PC-3 (cell line): ENCODE measurements around the gene MGAT4B. TPM values are rescaled to one million over a fixed set of nuclear protein-coding genes. Genes with fewer than 3 reads are reported as not detected.
A peak's percentile ranks its signal among the peaks of the same experiment; 100 is the strongest.

Experiments used
- ATAC-seq: fragments of 200-7000 bp; cut with Tn5 transposase; 2 replicates; pipeline ENCODE4 v1.9.1; 2020; ENCODE audit warnings: mild to moderate bottlenecking, moderate library complexity
- BruUV-seq: library from RNA; stranded (reverse); fragments of 400-500 nt; replicated peaks from 2 replicates; lab custom pipeline; 2021; lab: Mats Ljungman, UMichigan
- CTCF ChIA-PET: fragments of 300-600 bp; sonication (Branson Sonifier 250); formaldehyde crosslinking; loops from one replicate; lab custom pipeline; 2022; ENCODE audit warnings: antibody characterized with exemption; lab: Charles Lee
- POLR2A ChIA-PET: fragments of 300-600 bp; sonication (Branson Sonifier 250); formaldehyde crosslinking; loops from one replicate; lab custom pipeline; 2022; ENCODE audit warnings: antibody characterized with exemption; ENCODE audit not compliant: unreplicated experiment; lab: Charles Lee
- DNase-seq: peaks from one replicate; pipeline ENCODE4 v3.0.0-alpha.2; 2015
- H2AFZ ChIP-seq: fragments of 300-600 bp; sonication (generic); 2 replicates; pipeline ENCODE4 v1.6.0; 2016; ENCODE audit warnings: antibody characterized with exemption, low read length
- H3F3A ChIP-seq: fragments of 300-600 bp; sonication (generic); one replicate; pipeline ENCODE4 v1.6.0; 2017; ENCODE audit warnings: antibody characterized with exemption, low read length, control low read depth, mild to moderate bottlenecking; ENCODE audit not compliant: unreplicated experiment
- H3K27ac ChIP-seq: fragments of 300-600 bp; sonication (generic); 2 replicates; pipeline ENCODE4 v1.5.1; 2016; ENCODE audit warnings: mild to moderate bottlenecking, low read length
- H3K27me3 ChIP-seq: fragments of 300-600 bp; sonication (generic); 2 replicates; pipeline ENCODE4 v1.6.1; 2016; ENCODE audit warnings: low read length, mixed read lengths
- H3K36me3 ChIP-seq: fragments of 300-600 bp; sonication (generic); 2 replicates; pipeline ENCODE4 v1.6.1; 2016; ENCODE audit warnings: low read depth, mixed run types, low read length, mixed read lengths
- H3K4me1 ChIP-seq: fragments of 300-600 bp; sonication (generic); 2 replicates; pipeline ENCODE4 v1.5.1; 2016; ENCODE audit warnings: low read length; ENCODE audit not compliant: insufficient read depth
- H3K4me2 ChIP-seq: fragments of 300-600 bp; sonication (generic); 2 replicates; pipeline ENCODE4 v1.6.0; 2016; ENCODE audit warnings: low read length
- H3K4me3 ChIP-seq: fragments of 300-600 bp; sonication (generic); 2 replicates; pipeline ENCODE4 v1.5.1; 2016; ENCODE audit warnings: mild to moderate bottlenecking, low read length, mixed read lengths
- H3K79me2 ChIP-seq: fragments of 300-600 bp; sonication (generic); 2 replicates; pipeline ENCODE4 v1.6.1; 2017; ENCODE audit warnings: low read length, mixed read lengths
- H3K9ac ChIP-seq: fragments of 300-600 bp; sonication (generic); 2 replicates; pipeline ENCODE4 v1.6.0; 2016; ENCODE audit warnings: mild to moderate bottlenecking, low read length
- H3K9me2 ChIP-seq: fragments of 300-600 bp; sonication (generic); replicated peaks from 2 replicates; pipeline ENCODE4 v1.6.1; 2016; ENCODE audit warnings: mixed run types, low read length, mixed read lengths
- H3K9me3 ChIP-seq: fragments of 300-600 bp; sonication (generic); 2 replicates; pipeline ENCODE4 v1.6.1; 2016; ENCODE audit warnings: low read length, mixed read lengths
- H4K20me1 ChIP-seq: fragments of 300-600 bp; sonication (generic); 2 replicates; pipeline ENCODE4 v1.6.1; 2016; ENCODE audit warnings: low read length, mixed read lengths
- EZH2 ChIP-seq: fragments of 300-600 bp; sonication (generic); IDR thresholded peaks from one replicate; pipeline ENCODE4 v1.6.1; 2017; ENCODE audit warnings: antibody characterized with exemption, mild to moderate bottlenecking, low read length; ENCODE audit not compliant: unreplicated experiment
- EZH2phosphoT487 ChIP-seq: fragments of 300-600 bp; sonication (generic); IDR thresholded peaks from 2 replicates; pipeline ENCODE4 v1.6.1; 2018; ENCODE audit warnings: mild to moderate bottlenecking, antibody characterized with exemption, low read length, borderline replicate concordance
- intact Hi-C: fragments of 100-400 bp; cut with micrococcal nuclease; formaldehyde crosslinking; loops from 2 replicates; pipeline ENCODE4 v1.9.0; 2023
- total RNA-seq: library from RNA; depleted of rRNA; stranded (reverse); fragments of >200 nt; gene quantifications from 2 replicates; pipeline ENCODE4 v1.2.3, GENCODE V29; 2014
- TF ChIP-seq, protein P1 (sequence below): fragments of 300-600 bp; sonication (generic); conservative IDR thresholded peaks from 2 replicates; pipeline ENCODE4 v1.5.1; 2017; ENCODE audit warnings: antibody characterized with exemption, low read depth, mild to moderate bottlenecking, low read length

MGAT4B gene
- total RNA-seq, 1 experiment from 2014 or later: 88.9 TPM

DNA sequence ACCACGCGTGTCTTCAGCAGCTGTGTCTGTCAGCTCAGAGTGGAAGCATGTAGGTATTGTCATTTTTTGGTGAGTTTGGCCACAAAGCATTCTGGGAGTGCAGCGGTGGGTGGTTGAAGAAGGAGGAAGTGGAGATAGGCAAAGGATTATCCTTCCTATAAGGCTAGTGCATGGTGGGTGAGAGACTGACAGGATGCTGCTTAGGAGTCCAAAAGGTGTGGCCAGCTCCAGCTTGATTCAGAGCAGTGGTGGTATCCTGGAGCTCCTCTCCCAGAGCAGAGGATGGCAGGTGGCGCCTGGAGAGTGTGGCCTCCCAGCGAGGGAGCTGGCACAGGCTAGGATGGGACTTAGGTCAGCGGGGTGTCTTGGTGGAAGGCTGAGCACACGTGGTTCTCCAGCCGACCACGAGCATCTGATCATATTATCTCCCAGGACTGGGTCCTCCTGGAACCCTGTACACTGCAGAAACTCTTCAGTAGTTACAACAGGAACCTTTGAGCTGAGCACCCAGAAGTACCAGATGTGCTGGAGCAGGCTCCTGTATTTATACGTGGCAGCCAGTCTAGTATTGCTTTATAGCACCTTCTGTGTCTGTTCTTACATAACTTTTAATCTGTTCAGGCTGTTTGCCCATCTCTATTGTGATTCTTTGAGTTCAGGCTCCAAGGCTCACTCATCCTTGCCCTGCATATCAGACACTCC lies 44.4 kb downstream of the MGAT4B start:
- no peak overlapping the region for H3K4me3 ChIP-seq
- CTCF ChIA-PET: interaction anchor here (0.6 to 0.7 kb wide), 2 partner anchors 34 to 75 kb away, joined by 3 to 4 read pairs; no protein-coding TSS in a partner anchor
- POLR2A ChIA-PET: interaction anchor here (0.5 to 1.1 kb wide), 2 partner anchors 138 to 142 kb away, joined by 3 to 4 read pairs; partner anchors contain the start of gene HNRNPH1
- H3K9ac ChIP-seq: no peak overlapping the region
- H3K36me3 ChIP-seq: peaks cover 10% of the 10 kb centered on the region; the same call in 1 of the 2 replicates
- no TSS peak for BruUV-seq
- peaks cover 54% of the 10 kb centered on the region for H3K79me2 ChIP-seq
- peak overlapping the region; percentile 19 for H3K27ac ChIP-seq
- DNase-seq (peak; percentile 1), ATAC-seq (peak; percentile 27)
- H3K4me2 ChIP-seq: peak overlapping the region; percentile 50
- TF ChIP-seq EZH2phosphoT487: no peak
- no peak for TF ChIP-seq EZH2
- TF ChIP-seq, protein P1, sequence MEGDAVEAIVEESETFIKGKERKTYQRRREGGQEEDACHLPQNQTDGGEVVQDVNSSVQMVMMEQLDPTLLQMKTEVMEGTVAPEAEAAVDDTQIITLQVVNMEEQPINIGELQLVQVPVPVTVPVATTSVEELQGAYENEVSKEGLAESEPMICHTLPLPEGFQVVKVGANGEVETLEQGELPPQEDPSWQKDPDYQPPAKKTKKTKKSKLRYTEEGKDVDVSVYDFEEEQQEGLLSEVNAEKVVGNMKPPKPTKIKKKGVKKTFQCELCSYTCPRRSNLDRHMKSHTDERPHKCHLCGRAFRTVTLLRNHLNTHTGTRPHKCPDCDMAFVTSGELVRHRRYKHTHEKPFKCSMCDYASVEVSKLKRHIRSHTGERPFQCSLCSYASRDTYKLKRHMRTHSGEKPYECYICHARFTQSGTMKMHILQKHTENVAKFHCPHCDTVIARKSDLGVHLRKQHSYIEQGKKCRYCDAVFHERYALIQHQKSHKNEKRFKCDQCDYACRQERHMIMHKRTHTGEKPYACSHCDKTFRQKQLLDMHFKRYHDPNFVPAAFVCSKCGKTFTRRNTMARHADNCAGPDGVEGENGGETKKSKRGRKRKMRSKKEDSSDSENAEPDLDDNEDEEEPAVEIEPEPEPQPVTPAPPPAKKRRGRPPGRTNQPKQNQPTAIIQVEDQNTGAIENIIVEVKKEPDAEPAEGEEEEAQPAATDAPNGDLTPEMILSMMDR: no peak
- H3K9me2 ChIP-seq: no peaks in the 10 kb centered on the region
- peaks cover 42% of the 10 kb centered on the region for H3K4me1 ChIP-seq
- H3F3A ChIP-seq: peaks cover 8% of the 10 kb centered on the region
- H2AFZ ChIP-seq: no peak overlapping the region
- H3K27me3 ChIP-seq: no peaks in the 10 kb centered on the region
- no peaks in the 10 kb centered on the region for H3K9me3 ChIP-seq
- no peaks in the 10 kb centered on the region for H4K20me1 ChIP-seq
- intact Hi-C loops: loop anchor here (2.0 kb wide), 2 partner anchors 29 to 59 kb away; partner anchors contain the start of genes MAML1 and SQSTM1

DNA sequence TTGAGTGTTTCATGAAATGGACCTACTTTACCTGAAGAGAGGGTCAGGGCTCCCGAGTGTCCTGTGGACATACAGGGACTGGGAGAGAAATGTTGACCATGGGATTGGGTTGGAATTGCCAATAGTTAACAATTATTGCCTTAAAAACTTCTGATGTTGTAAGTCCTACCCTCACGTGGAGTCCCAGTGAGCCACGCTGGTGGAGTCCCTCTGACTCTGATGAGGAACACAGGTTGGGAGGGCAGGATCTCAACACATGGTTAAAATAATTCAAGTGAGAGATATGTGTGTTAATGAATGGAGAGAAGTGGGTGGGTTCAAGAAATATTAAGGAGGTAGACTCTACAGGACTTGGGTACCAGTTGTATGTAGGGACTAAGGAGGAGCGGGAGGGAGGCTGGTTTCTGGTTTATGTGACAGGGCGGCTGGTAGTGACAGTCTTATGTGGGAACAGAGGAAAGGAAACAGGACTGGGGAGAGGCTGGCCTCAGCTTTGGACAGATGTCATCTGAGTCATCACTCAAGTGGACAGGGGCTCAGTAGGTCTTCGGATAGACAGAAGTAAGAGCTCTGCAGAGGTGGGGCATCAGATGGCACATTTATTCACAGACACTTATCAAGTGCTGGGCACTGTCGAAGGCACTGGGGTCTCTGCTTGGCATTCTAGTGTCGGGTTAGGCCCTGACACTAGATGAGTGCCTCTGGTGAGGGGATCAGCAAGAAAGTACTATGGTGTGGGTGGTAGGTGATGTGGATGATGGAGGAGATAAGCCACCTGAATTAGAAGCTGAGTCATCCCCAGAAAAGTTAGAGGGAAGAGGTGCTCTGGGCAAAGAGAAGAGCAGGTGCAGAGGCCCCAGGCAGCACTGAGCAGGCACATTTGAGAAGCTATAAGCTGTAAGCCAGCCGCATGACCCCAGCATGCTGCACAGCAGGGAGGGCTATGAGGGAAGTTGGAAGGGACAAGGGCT lies 46.8 kb downstream of the MGAT4B start:
- POLR2A ChIA-PET: no interaction called here

More for the DNA sequence above, 46.8 kb downstream of the MGAT4B start:
- no peak overlapping the region for H3K4me2 ChIP-seq
- no peak for DNase-seq
- no peak for ATAC-seq
- no TSS peak for BruUV-seq
- peaks cover 29% of the 10 kb centered on the region for H3K4me1 ChIP-seq
- no peak overlapping the region for H2AFZ ChIP-seq
- no peak overlapping the region for H3K4me3 ChIP-seq
- peaks cover 57% of the 10 kb centered on the region for H3K79me2 ChIP-seq
- no peak overlapping the region for H3K9ac ChIP-seq
- H3F3A ChIP-seq: peaks cover 8% of the 10 kb centered on the region
- H3K9me2 ChIP-seq: no peaks in the 10 kb centered on the region
- CTCF ChIA-PET: interaction anchor here (0.5 kb wide), 1 partner anchor 36 kb away, joined by 3 read pairs; no protein-coding TSS in a partner anchor
- no peaks in the 10 kb centered on the region for H3K36me3 ChIP-seq
- no peak overlapping the region for H3K27ac ChIP-seq
- TF ChIP-seq EZH2 (no peak), EZH2phosphoT487 (no peak)
- TF ChIP-seq, protein P1: no peak
- H3K27me3 ChIP-seq: no peaks in the 10 kb centered on the region
- intact Hi-C loops: no loop called here
- no peaks in the 10 kb centered on the region for H4K20me1 ChIP-seq
- H3K9me3 ChIP-seq: no peaks in the 10 kb centered on the region
